Measurements from ENCODE around the gene VAV2.

VAV2 gene

GRCh38 chr9:133798160-133798559 lies 194.0 kb downstream of the VAV2 start:
- no peak for TF ChIP-seq CTCF (IDR thresholded peaks at IDR 0.05; ENCODE audit: insufficient read depth, low read depth, low read length, missing control alignments)
- no peak for DNase-seq (ENCODE audit: low read depth)
- H3K4me3 ChIP-seq (ENCODE audit: low read length), result no peak overlapping the region

- TF ChIP-seq CTCF (IDR thresholded peaks at IDR 0.05; ENCODE audit: insufficient read depth, low read depth, low read length, missing control alignments), result no peak
- DNase-seq (ENCODE audit: low read depth), result no peak
- H3K4me3 ChIP-seq (ENCODE audit: low read length), result no peak overlapping the region
Measured at GRCh38 chr9:133797406-133798105, 194.6 kb downstream of the VAV2 start.

GRCh38 chr9:133796562-133796961 lies 195.6 kb downstream of the VAV2 start:
- no peak for TF ChIP-seq CTCF (IDR thresholded peaks at IDR 0.05; ENCODE audit: insufficient read depth, low read depth, low read length, missing control alignments)
- no peak for DNase-seq (ENCODE audit: low read depth)
- H3K4me3 ChIP-seq (ENCODE audit: low read length), result no peak overlapping the region

- TF ChIP-seq CTCF (IDR thresholded peaks at IDR 0.05; ENCODE audit: insufficient read depth, low read depth, low read length, missing control alignments), result no peak
- H3K4me3 ChIP-seq (ENCODE audit: low read length), result no peak overlapping the region
- DNase-seq (ENCODE audit: low read depth), result no peak
Measured at GRCh38 chr9:133795049-133795448, 197.1 kb downstream of the VAV2 start.

- no peak overlapping the region for H3K4me3 ChIP-seq (ENCODE audit: low read length)
- TF ChIP-seq CTCF (IDR thresholded peaks at IDR 0.05; ENCODE audit: insufficient read depth, low read depth, low read length, missing control alignments), result no peak
- DNase-seq (ENCODE audit: low read depth), result no peak
Measured at GRCh38 chr9:133794016-133794760, 197.9 kb downstream of the VAV2 start.

GRCh38 chr9:133793471-133793870 lies 198.7 kb downstream of the VAV2 start:
- DNase-seq (ENCODE audit: low read depth), result no peak
- TF ChIP-seq CTCF (IDR thresholded peaks at IDR 0.05; ENCODE audit: insufficient read depth, low read depth, low read length, missing control alignments), result no peak

More at GRCh38 chr9:133793471-133793870, 198.7 kb downstream of the VAV2 start:
- H3K4me3 ChIP-seq (ENCODE audit: low read length), result no peak overlapping the region
